H1 (cell line): ENCODE results near the gene FCRL6. TPM values are rescaled to one million over a fixed set of nuclear protein-coding genes. Genes with fewer than 3 reads are reported as not detected.
A peak's percentile ranks its signal among the peaks of the same experiment; 100 is the strongest.

Experiments used
- ASH2L ChIP-seq: fragments of 200-600, 300-600 bp; sonication (generic); IDR thresholded peaks from one replicate; pipeline ENCODE4 v1.7.1; 2017; ENCODE audit warnings: low read length
- ATF3 ChIP-seq: IDR thresholded peaks from 2 replicates; pipeline ENCODE4 v1.6.1; 2011; ENCODE audit warnings: low read depth, mild to moderate bottlenecking, low read length; ENCODE audit not compliant: insufficient read depth
- BACH1 ChIP-seq: IDR thresholded peaks from 2 replicates; pipeline ENCODE4 v1.6.1; 2012; ENCODE audit warnings: low read length, improper control_type of control experiment
- CEBPB ChIP-seq: IDR thresholded peaks from 2 replicates; pipeline ENCODE4 v1.6.1; 2012; ENCODE audit warnings: low read depth, low read length
- CHD2 ChIP-seq: IDR thresholded peaks from 2 replicates; pipeline ENCODE4 v1.6.1; 2012; ENCODE audit warnings: low read length, improper control_type of control experiment
- CTCF ChIP-seq, 3 experiments: IDR thresholded peaks; 1 replicate in 2 of 3; 2 replicates in 1 of 3; pipeline versions ENCODE4 v1.5.1 to v1.6.1; 2011; ENCODE audit warnings: low read length in 3 of 3, mild to moderate bottlenecking in 3 of 3, inconsistent platforms in 2 of 3, low read depth in 1 of 3, moderate library complexity in 1 of 3; ENCODE audit not compliant: insufficient read depth in 1 of 3; ENCODE audit errors: control extremely low read depth in 1 of 3
- EGR1 ChIP-seq: IDR thresholded peaks from 2 replicates; pipeline ENCODE4 v1.6.1; 2011; ENCODE audit warnings: low read depth, low read length, borderline replicate concordance
- KDM5A ChIP-seq: fragments of 200-600 bp; IDR thresholded peaks from 2 replicates; pipeline ENCODE4 v1.7.1; 2012; ENCODE audit warnings: mild to moderate bottlenecking, low read length, inconsistent platforms, mixed read lengths
- MAX ChIP-seq: IDR thresholded peaks from 2 replicates; pipeline ENCODE4 v1.6.1; 2012; ENCODE audit warnings: inconsistent platforms
- POU5F1 ChIP-seq: IDR thresholded peaks from 2 replicates; pipeline ENCODE4 v1.6.1; 2011; ENCODE audit warnings: low read depth, mild to moderate bottlenecking, low read length, moderate library complexity
- RAD21 ChIP-seq, 2 experiments: IDR thresholded peaks in 1 of 2; conservative IDR thresholded peaks in 1 of 2; 2 replicates each; pipeline ENCODE4 v1.6.1; 2011; ENCODE audit warnings: low read depth in 2 of 2, low read length in 2 of 2, improper control_type of control experiment in 1 of 2, inconsistent platforms in 1 of 2, mild to moderate bottlenecking in 1 of 2, moderate library complexity in 1 of 2
- RFX5 ChIP-seq: IDR thresholded peaks from 2 replicates; pipeline ENCODE4 v1.6.1; 2011; ENCODE audit warnings: low read depth, low read length, improper control_type of control experiment, borderline replicate concordance
- SP1 ChIP-seq: IDR thresholded peaks from 2 replicates; pipeline ENCODE4 v1.6.1; 2011; ENCODE audit warnings: low read depth, low read length
- TAF1 ChIP-seq: IDR thresholded peaks from 2 replicates; pipeline ENCODE4 v1.6.1; 2011; ENCODE audit warnings: mild to moderate bottlenecking, low read depth, low read length
- TAF7 ChIP-seq: optimal IDR thresholded peaks from 2 replicates; pipeline ENCODE3; 2011; ENCODE audit warnings: low read depth, mild to moderate bottlenecking, inconsistent platforms, low read length, moderate library complexity, borderline replicate concordance
- YY1 ChIP-seq: IDR thresholded peaks from 2 replicates; pipeline ENCODE4 v1.6.1; 2011; ENCODE audit warnings: low read depth, mild to moderate bottlenecking, low read length
- ZNF274 ChIP-seq: IDR thresholded peaks from 2 replicates; pipeline ENCODE4 v1.7.0; 2012; ENCODE audit warnings: low read length, borderline replicate concordance; ENCODE audit errors: extremely low read depth
- polyA plus RNA-seq, 7 experiments: library from polyadenylated mRNA; depleted of rRNA in 3 of 7; stranded (reverse) in 5 of 7; unstranded in 2 of 7; fragments of >200 nt in 5 of 7; fragments of 200-250 nt in 2 of 7; gene quantifications; 1 replicate in 5 of 7; 2 replicates in 1 of 7; 4 replicates in 1 of 7; pipeline versions ENCODE4 v1.2.1 to v1.2.3, GENCODE V29; 2011 to 2013; ENCODE audit warnings: missing spikeins in 2 of 7, mixed read lengths in 2 of 7
- total RNA-seq: library from RNA; stranded (reverse); fragmentation: NEBNext Ultra II Directional; extraction: Animal tissue kit (Norgen Biotek cat#: 25700); gene quantifications from 2 replicates; pipeline ENCODE4 v1.2.1, GENCODE V29; 2021

FCRL6 gene
- total and polyA plus RNA-seq, 2 of the 8 experiments (the other 6 are each of a cell fraction or from before 2014, with no cell fraction given), result not detected

- no peak for TF ChIP-seq EGR1
- TF ChIP-seq MAX, result peak; percentile 21; the same call in 1 of the 2 replicates
- TF ChIP-seq CHD2, result no peak
- no peak for TF ChIP-seq ASH2L
- TF ChIP-seq CTCF (IDR thresholded peaks at IDR 0.05; ENCODE audit: control extremely low read depth in 1 of 3, insufficient read depth in 1 of 3, low read depth in 1 of 3, low read length in 3 of 3), result peak; percentile 52 to 96 (median 91)
- TF ChIP-seq TAF1, result no peak
- peak; percentile 83 to 85 for TF ChIP-seq RAD21 (IDR thresholded peaks at IDR 0.05 in 1 of 2, conservative IDR thresholded peaks at IDR 0.05 in 1 of 2; ENCODE audit: low read depth in 2 of 2, low read length in 2 of 2)
- no peak for TF ChIP-seq POU5F1
- no peak for TF ChIP-seq BACH1
- peak; percentile 83 for TF ChIP-seq YY1
- no peak for TF ChIP-seq ATF3
- no peak for TF ChIP-seq KDM5A
- TF ChIP-seq ZNF274, result no peak
- no peak for TF ChIP-seq CEBPB
- 0 out of 2 replicates have a peak, but pooled peaks have one; percentile 19 for TF ChIP-seq SP1
- no peak for TF ChIP-seq TAF7
- TF ChIP-seq RFX5, result no peak
Observed at GRCh38 chr1:159798893-159799292, 3.3 kb upstream of the FCRL6 start (continued).
